Upper lobe of left lung (tissue), 4 donors: ENCODE data around the gene MPG.
"Not testable (repeated sequence)": the region's sequence is repeated elsewhere in the genome, so short reads cannot be mapped to it uniquely, and the experiment has no call there.

ENCODE experiments used
- POLR2A ChIP-seq, 4 donors: fragments of 450-650 bp; IDR thresholded peaks; one replicate each; pipeline ENCODE4 v1.5.1; 2016 to 2017; ENCODE audit warnings: antibody characterized with exemption in 4 of 4, mild to moderate bottlenecking in 2 of 4
- POLR2AphosphoS5 ChIP-seq, 2 donors: sonication (generic); formaldehyde crosslinking; IDR thresholded peaks; one replicate each; pipeline ENCODE4 v1.5.1; 2017; ENCODE audit warnings: antibody characterized with exemption in 2 of 2
- TF ChIP-seq, protein P1 (sequence below), 6 experiments: fragments of 450-650 bp in 4 of 6; fragments of 200-600 bp in 2 of 6; sonication (generic) in 2 of 6; IDR thresholded peaks; one replicate each; pipeline ENCODE4 v1.5.1; 2016 to 2019; ENCODE audit warnings: antibody characterized with exemption in 6 of 6

DNA sequence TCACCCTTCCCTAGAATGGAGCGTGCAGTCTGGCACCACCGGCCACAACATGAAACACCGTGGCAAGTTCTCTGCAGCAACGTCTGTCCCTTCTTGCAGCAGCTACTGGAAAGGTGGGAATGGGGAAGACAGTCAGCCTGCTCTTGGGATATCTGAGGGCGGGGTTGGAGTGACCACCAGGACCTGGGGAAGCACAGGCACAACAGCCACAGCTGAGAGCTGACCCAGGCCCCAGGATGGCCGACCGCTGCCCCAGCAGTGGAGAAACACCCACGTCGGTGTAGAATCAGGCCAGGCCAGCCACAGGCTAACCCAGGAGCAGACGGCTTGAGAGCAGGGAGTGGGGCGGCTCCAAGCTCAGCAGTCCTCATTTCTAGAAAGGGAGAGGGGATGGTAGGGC lies 39.8 kb upstream of the MPG start:
- TF ChIP-seq, protein P1, sequence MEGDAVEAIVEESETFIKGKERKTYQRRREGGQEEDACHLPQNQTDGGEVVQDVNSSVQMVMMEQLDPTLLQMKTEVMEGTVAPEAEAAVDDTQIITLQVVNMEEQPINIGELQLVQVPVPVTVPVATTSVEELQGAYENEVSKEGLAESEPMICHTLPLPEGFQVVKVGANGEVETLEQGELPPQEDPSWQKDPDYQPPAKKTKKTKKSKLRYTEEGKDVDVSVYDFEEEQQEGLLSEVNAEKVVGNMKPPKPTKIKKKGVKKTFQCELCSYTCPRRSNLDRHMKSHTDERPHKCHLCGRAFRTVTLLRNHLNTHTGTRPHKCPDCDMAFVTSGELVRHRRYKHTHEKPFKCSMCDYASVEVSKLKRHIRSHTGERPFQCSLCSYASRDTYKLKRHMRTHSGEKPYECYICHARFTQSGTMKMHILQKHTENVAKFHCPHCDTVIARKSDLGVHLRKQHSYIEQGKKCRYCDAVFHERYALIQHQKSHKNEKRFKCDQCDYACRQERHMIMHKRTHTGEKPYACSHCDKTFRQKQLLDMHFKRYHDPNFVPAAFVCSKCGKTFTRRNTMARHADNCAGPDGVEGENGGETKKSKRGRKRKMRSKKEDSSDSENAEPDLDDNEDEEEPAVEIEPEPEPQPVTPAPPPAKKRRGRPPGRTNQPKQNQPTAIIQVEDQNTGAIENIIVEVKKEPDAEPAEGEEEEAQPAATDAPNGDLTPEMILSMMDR (IDR thresholded peaks at IDR 0.05) = not testable (repeated sequence)
- TF ChIP-seq POLR2A, POLR2AphosphoS5 (IDR thresholded peaks at IDR 0.05): not testable (repeated sequence)
